ENCODE results near the gene ATG13.

ATG13 gene

DNA sequence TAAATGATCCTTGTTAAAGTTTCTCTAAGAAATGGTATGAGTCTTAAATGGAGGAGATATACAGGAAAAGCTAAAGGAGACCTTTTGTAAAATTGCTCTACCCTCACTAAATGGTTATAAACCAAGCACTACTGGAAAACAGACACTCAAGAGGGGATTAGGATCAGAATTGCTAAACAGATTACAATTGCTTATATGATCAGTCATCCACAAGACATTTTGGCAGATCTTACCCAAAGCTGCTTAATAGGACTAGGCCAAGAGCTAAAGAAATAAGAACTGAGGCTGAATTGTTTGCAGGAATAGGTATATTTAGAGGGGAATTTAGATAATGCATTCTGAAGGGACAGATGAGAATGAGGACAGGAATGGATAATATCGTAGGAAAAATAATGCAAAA is 9.8 kb upstream of the ATG13 start:
- no peak for DNase-seq (ENCODE audit: low spot score)

DNA sequence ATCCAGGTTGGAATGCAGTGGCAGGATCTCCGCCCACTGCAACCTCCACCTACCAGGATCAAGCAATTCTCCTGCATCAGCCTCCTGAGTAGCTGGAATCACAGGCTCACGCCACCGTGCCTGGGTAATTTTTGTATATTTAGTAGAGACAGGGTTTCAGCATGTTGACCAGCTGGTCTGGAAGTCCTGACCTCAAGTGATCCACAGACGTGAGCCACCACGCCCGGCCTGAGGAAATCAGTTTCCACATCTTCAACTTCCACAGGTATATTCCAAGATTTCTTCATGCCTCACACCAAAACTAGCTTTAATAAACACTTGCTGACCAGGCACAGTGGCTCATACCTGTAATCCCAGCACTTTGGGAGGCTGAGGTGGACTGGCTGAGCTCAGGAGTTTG is 8.0 kb upstream of the ATG13 start:
- no peak for DNase-seq (ENCODE audit: low spot score)

DNA sequence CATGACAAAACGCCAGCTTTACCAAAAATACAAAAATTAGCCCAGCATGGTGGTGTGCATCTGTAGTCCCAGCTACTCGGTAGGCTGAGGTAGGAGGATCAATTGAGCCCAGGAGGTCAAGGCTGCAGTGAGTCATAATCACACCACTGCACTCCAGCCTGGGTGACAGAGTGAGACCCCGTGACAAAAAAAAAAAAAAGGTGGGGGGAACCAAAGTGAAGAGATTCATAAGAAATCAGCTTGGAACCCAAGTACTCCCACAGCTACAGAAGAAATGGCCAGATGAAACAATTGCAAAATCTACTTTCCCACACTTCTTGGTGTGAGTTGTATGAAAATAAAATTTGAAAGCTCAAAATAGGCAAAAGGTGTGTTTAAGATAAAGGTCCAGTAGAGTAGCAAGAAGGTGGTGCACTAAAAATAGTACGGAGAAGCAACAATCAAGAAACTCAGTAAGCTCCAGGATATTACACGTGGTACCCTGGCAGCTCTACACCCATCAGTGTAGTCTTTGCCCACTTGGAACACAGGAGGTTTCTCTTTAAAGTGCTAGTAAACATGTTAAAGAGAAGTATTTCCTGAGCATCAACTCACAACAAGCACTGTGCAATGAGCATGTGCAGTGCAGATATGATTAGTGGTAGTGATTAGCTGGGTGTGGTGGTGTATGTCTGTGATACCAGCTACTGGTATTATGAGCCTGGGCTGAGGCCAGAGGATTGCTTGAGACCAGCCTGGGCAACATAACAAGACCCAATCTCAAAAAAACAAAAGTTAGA is 5.6 kb upstream of the ATG13 start:
- no peak for DNase-seq (ENCODE audit: low spot score)

DNA sequence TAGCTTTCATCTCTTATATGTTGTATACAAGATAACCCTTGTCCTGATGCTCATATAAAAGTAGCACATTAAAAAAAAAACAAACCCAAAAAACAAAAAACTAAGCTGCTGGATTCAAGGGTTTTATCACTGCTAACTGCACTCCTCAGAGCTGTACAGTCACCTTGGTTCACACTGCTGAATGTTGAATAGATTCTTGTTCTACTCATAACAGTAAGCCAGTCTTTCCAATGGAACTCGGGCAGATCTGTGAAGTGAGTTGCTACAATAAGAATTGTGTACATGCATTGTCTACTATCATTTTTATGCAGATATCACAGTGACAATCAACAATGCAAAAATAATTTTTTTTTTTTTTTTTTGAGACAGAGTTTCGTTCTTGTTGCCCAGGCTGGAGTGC is 5.0 kb upstream of the ATG13 start:
- no peak for DNase-seq (ENCODE audit: low spot score)

DNA sequence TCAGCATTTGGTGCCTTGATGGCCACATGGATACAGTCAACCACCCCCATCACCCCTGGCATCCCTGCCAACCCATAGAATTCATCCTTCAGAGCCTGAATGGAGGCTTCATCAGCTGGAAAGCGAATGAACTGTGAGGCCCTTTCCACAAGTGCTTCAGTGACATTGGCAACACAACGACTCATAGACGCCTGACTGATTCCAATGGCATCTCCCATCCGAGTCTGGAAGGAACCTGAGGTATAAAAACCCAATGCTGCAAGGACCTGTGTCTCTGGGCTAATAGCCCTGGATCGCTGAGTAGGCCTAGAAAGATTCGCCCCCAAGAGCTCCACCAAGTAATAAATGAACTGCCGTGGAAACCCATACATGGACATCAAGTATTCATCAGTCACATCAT is 1.6 kb upstream of the ATG13 start:
- DNase-seq (ENCODE audit: low spot score) = no peak

DNA sequence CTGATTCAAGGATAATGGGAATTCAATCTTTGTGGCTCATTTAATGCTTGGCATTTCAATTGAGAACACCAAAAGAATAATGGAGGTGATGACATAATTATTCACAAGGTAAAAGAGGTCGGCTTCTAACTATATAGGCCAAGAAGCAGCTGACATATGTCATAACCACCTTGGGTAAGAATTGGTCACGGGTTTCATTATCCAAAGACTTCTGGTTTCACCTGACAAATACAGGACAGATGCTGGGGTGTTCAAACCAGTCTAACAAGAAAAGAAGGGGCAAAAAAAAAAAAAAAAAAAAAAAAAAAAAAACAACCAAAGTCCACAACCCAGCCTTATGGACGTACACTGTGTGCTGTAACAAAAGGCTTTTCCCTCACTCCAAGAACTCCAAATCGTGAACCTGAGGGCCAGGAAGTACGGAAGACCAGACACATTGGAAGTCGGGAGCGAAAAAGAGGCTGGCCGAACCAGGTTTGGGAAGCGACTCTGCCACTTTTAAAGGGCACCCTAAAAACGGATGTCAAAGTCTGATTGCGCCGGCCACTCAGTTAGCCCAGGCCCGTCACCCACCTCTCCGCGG is 711 bp upstream of the ATG13 start:
- no peak for DNase-seq (ENCODE audit: low spot score)

DNA sequence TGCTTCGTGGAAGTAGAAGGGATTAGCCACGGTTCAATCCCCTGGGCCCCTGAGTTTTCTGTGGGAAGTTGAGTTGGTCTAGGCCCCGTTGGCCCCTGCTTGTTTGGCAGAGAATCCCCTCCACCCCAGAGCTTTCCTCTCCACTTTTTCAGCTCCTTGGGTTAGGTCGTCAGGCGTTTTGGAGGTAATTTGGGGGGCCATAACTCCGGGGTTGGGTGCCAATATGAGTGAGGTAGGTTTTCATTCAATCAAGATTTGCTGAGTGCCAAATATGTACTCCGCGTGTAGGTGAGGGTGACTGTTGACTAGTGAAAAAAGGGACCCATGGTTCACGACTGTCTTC is 590 bp downstream of the ATG13 start:
- DNase-seq (ENCODE audit: low spot score) = no peak

DNA sequence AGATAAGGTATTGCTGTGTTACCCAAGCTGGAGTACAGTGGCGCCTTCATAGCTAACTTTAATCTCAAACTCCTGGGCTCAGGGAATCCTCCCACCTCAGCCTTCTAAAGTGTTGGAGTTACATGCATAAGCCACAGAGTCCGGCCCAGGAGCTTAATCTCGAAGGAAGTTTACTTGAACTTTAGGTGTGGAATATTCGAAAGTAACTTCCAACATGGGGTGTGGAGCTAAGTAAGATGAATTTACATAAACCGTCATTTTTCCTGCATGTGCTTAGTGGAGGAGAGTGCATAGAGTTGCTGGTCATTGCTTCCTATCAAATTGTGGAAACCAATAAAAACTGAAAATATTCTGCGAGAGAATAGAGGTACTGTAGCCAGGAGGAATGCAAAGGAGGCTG is 1.5 kb downstream of the ATG13 start:
- DNase-seq (ENCODE audit: low spot score) = no peak

DNA sequence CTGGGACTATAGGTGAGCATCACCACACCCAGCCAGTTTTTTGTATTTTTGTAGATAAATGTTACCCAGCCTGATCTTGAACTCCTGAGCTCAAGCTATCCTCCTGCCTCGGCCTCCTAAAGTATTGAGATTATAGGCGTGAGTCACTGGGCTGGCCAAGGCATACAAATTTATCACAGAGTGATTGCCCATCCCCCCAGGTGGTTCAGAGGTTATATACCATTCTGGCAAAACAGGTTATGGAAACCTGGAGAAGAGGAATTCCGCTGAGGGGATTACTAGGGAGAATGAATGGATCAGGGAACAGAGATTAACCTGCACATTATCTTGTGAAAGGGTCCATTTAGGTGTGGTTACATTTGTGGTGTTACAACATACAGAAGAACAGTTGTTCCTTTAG is 8.1 kb downstream of the ATG13 start:
- no peak for DNase-seq (ENCODE audit: low spot score)

DNA sequence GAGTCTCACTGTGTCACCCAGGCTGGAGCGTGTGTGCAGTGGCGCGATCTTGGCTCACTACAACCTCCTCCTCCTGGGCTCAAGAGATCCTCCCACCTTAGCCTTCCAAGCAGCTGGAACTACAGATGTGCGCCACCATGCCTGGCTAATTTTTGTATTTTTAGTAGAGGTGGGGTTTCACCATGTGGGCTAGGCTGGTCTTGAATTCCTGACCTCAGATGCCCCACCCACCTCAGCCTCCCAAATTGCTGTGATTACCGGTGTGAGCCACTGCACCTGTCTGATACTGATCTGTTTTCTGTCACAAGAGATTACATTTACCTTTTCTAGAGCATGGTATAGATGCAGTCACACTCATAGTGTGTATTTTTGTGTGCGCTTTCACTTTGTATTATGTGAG is 11.6 kb downstream of the ATG13 start:
- DNase-seq (ENCODE audit: low spot score) = no peak

DNA sequence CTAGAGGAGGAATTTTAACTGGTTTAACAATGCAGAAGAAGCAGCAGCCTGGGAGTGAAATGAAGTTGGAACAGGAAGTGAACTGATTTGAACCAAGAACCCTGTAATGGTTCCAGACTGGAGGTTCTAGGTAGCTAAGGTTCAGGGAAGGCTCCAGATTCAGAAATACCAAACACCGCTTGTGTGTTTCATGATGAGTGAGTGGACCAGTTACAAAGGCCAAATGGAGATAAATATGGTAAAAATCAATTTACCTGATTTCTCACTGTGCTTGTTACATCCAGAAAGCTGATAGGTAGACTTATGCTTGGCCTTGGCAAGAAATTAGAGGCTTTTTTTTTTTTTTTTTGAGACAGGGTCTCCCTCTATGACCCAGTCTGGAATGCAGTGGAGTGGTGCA is 12.9 kb downstream of the ATG13 start:
- no peak for DNase-seq (ENCODE audit: low spot score)

DNA sequence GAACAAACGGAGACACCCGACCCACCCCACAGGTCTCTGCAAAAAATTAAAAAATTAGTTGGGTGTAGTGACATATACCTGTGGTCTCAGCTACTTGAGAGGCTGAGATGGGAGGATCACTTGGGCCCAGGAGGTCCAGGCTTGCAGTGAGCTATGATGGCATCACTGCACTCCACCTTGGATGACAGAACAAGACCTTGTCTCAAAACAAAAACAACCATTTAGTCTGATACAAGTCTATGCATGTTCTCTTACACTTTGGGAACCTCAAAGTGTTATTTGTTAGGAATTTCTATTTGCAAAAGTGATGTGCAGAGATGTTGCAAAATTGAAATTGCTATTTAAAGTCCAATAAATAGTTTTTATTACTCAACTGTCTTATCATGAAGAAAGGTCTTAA is 14.3 kb downstream of the ATG13 start:
- no peak for DNase-seq (ENCODE audit: low spot score)

DNA sequence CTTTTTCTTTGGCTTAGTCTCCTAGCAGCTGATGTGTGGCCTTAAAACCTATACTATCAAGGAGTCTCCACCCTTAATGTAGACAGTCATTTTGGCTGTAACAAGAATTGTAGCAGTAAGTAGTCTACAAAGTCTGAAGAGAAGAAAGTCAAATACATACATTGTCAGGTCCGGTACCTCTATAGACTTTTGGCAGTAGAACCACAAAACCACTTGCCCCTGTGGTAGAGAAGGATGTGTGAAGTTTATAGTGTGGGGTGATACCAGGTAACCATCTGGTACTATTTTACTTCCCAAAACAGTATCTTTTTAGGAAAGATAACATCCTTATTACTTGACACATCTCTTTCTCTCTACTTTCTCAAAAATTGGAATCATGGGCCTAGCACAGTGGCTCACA is 15.1 kb downstream of the ATG13 start:
- no peak for DNase-seq (ENCODE audit: low spot score)

DNA sequence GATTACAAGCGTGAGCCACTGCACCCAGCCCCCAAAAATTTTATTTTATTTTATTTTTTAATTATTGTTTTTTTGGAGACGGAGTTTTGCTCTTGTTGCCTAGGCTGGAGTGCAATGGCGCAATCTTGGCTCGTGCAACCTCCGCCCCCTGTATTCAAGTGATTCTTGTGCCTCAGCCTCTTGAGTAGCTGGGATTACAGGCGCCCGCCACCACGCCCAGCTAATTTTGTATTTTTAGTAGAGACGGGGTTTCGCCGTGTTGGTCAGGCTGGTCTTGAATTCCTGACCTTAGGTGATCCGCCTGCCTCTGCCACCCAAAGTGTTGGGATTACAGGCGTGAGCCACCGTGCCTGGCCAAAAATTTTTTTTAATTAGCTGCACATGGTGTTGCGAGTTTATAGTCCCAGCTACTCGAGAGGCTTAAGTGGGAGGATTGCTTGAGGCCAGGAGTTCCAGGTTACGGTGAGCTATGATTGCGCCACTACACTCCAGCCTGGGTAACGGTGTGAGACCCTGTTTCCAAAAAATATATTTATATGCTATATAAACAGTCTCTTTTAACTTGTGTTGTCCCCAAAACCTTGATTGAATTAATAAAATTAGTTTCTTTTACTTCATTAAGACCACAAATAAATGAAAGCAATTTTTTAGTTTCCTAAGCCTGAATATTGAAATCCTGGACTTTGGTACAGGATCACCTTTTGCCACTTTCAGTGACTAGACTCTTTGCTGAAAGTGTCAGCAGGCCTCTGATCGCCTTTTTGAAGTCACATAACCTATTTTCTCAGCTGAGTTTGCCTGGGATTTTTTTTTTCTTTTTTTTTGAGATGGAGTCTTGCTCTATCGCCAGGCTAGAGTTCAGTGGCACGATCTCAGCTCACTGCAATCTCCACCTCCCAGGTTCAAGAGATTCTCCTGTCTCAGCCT is 16.2 kb downstream of the ATG13 start:
- no peak for DNase-seq (ENCODE audit: low spot score)

DNA sequence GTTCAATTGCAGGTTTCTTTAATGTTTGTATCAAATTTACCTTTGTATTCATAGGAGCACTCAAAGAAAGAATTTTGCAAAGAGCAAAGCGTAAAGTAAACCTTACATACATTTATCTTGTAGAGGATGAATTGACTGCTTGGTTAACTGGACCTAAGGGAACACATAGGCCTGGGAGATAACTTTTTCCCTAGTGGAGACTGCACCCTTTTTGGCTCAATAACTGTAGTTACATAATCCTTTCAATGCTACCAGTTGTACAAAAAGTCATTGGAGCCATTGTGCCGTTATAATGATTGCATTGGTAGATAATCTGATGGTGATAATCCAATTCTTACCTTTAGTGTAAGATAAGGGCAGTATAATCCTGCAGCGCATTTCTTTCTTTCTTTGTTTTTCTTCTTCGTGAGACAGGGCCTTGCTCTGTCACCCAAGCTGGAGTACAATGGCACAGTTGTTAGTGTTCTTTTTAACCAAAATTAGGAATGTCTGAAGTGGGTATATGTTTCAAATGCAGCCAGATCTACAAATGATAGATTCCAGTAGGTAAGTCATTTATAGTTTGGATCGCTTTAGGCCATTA is 18.3 kb downstream of the ATG13 start:
- DNase-seq (ENCODE audit: low spot score) = no peak

DNA sequence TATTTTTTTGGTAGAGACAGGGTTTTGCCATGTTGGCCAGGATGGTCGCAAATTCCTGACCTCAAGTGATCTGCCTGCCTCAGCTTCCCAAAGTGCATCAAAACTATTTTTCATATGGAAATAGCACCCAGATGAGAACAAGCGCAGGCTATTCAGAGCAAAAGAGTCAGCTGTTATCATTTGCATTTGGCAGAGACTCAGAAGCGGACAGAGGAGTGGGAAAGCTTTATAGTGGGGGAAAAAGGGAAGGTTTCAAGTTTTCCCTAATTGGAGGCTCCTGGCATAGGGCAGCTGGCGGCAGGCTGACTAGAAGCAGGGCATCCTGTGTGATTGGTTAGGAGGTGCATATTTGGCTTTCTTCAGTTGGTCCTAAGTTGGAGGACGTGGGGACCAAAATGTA is 20.2 kb downstream of the ATG13 start:
- no peak for DNase-seq (ENCODE audit: low spot score)

DNA sequence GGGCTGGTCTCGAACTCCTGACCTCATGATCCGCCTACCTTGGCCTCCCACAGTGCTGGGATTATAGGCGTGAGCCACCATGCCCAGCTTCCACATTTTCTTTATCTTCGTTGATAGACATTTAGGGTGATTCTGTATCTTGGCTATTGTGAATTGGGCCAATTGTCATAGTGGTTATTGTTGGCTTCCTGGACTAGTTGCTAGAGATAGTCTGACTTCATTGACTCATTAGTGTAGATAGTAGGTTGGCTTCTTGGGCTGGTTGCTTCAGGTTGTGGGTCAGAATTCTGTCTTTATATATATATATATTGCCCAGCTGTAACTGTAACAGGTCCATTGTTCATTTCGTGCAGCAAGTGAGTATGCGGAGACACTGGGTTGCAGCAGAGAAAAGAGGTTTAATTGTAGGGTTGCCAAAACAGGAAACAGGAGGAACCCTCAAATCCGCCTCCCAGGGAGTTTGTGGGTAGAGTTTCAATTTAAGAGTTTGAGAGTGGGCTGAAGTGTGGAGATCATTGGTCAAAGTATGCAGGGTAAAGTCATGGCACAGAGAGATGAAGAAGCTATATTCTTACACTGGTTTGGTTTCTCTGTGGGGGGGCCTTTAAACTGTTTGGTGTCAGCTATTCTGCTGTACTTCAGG is 22.0 kb downstream of the ATG13 start:
- DNase-seq (ENCODE audit: low spot score) = no peak

DNA sequence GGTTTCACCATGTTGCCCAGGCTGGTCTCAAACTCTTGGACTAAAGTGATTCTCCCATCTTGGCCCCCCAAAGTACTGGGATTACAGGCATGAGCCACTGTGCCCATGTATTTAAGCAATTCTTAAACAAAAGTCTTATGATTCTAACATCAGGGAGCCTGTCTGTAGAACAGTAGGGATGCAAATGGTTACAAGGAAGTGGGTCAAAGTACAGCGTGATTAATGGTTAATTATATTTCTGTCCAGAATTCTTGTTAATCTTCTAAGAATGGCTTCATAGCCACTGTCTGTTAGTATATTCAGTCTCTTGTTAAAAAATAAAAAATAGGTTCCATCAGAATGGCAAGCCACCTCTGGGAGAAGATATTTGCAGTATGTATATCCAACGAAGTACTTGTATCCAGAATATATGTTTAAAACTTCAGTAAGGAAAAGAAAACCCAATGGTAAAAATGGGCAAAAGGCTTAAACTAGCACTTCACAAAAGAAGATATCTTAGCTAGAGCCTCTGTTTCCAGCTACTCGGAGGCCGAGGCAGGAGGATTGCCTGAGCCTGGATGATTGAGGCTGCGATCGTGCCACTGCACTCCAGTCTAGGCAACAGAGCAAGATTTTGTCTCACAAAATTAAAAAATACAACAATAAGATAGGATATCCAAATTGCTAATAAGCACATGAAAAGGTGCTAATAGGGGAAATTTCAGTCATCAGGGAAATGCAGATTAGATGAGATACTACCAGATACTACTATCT is 22.9 kb downstream of the ATG13 start:
- DNase-seq (ENCODE audit: low spot score) = no peak

DNA sequence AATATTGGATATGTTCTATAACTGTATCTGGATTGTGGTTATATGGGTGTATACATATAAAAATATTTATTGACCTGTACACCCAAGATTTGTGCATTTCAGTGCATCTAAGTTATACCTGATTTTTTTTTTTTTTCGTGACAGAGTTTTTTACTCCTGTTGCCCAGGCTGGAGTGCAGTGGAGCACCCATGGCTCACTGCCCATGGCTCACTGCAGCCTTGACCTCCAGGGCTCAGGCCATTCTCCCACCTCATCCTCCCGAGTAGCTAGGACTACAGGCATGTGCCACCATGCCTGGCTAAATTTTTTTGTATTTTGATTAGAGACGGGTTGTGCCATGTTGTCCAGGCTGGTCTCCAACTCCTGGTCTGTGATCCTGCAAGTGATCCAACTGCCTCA is 24.3 kb downstream of the ATG13 start:
- no peak for DNase-seq (ENCODE audit: low spot score)

DNA sequence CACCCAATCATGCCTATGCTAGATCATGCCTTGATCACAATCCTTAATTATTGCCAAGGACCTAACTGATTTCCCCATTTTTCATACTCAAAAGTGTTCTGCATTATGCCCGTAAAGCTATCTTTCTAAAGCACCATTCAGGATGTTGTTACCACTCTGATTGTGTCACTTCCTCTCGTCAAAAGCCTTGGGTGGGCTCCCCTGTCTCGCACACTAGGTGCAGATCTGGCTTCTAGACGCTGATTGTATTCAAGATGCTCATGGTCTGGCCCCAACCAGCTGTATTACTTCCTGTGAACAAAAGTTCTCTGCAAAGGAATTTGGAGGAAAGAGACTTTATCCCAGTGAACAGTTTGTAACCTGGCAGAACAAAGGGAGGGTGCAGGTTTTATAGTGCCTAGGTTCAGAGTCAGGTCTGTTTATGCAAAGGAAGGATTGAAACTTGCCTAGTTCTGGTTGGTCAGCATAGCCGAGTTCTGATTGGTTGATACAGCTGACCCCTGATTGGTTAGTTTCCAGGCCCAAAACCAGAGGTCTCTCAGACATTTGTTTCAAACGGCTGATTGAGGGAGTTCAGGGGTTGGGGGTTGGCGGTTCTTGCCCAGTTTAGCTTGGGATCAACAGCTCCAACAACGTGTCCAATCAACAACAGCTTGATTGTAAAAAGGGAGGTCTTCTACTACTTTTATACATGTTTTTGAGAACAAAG is 25.4 kb downstream of the ATG13 start:
- no peak for DNase-seq (ENCODE audit: low spot score)

DNA sequence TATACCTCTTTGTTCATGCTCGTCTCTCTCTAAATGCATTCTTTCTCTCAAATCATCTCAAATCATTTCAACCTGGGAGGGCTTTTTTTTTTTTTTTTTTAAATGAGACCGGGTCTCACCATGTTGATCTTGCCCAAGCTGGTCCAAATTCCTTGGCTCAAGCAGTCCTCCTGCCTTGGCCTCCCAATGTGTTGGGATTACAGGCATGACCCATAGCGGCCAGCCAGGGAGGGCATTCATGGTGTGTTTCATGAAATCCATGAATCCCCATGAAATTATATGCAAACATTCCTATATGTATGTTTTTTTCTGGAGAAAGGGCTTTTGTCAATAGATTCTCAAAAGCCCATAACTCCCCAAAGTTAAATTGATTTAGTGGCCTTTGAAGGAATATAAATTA is 26.2 kb downstream of the ATG13 start:
- no peak for DNase-seq (ENCODE audit: low spot score)
